HUDEP-2 (cell line): ENCODE results near the gene HYAL1.
"Not testable (repeated sequence)": the region's sequence is repeated elsewhere in the genome, so short reads cannot be mapped to it uniquely, and the experiment has no call there.

Experiments used
- DNase-seq, 76 experiments: peaks; one replicate each; lab custom pipeline; 2025; ENCODE audit not compliant: unreplicated experiment in 76 of 76; lab: John Stamatoyannopoulos, UW

HYAL1 gene

DNA sequence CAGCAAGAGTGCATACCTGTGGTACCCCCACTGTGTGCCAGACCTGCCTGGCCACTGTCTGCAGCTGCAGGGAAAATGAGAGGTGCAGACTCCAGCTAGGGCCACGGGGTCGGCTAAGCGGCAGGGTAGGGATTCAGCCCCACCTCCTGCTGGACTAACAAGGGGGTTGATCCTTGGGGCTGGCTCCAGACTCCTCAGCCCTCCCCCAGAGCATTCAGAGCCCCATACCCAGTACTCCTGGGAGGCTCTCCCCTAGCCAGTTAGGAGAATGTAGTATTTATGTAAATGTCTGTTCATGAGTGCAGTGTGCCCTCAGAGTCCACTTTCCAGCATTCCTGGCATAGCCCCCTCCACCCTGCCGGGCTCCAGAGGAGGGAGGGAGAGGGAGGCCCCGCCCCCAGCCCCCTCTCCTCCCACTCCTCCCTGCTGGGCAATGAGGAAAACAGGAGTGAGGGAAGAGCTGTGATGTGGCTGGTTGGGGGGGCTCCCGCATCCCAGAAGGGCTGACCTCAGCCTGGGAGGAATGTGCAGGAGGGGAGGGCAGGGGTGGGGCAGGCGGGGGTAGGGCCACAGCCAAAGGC, 38.9 kb downstream of the HYAL1 start:
- no peak for DNase-seq

DNA sequence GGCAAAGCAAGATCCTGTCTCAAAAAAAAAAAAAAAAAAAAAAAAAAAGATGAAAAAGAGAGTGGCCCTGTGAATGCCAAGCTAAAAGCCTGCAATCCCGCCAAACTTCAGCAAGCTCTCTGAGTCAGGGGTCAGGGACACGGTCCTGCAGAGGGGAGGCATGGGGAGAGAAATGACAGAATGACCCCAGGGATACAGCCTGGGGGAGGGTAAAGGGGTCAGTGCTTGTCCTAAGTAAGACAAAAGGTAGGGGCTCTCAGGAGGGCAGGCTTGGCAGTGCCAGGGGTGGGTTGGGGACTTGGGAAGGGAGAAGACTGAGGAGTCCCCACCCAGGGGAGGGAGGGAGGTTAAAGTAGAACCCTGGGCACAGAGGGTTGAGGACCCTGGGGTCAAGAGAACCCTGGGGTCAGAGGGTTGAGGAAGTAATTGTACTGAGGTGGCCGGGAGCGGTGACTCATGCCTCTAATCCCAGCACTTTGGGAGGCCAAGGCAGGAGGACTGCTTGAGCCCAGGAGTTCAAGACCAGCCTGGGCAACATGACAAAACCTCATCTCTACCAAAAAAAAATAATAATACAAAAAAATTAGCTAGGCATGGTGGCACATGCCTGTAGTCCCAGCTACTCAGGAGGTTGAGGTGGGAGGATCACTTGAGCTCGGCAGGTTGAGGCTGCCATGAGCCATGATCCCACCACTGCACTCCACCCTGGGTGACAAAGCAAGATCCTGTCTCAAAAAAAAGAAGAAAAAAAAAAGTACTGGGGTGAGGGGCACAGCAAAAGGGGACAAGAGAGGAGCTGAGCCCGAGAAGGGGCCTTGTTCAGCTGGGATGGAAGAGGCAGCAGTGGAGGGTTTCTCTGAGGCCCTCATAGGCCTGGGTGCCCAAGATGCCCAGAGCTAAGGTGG, 39.6 kb downstream of the HYAL1 start:
- no peak for DNase-seq

DNA sequence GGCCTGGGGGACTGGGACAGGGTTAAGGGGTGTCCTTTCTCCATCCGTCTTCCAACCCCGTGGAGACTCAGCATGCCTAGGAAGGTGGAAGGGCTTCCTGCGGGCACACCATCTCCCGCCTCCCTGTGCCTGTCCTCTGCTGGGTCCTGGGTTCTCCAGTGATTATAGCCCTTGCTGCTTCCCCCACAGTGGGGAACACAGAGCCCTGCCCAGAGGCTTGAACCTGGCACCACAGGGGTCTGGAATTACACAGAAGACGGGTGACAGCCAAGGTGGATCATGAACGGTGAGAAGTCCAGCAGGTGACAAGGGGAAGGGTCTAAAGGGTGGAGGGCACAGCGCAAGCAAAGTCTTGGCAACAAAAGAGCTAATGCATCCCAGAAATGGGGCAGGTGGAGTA, 40.6 kb downstream of the HYAL1 start:
- DNase-seq: no peak

DNA sequence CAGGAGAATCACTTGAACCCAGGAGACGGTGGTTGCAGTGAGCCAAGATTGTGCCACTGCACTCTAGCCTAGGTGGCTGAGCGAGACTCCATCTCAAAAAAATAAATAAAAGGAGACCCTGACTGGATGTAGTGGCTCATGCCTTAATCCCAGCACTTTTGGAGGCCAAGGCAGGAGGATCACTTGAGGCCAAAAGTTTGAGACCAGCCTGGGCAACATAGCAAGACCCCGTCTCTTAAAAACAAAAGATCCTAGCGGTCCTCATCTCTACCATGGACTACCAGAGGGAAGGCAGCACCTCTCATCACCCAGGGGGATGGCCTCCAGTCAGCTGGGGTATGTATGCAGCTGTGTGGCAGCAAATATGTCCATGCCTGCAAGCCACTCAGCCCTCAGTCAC, 41.2 kb downstream of the HYAL1 start:
- DNase-seq: not testable (repeated sequence)

DNA sequence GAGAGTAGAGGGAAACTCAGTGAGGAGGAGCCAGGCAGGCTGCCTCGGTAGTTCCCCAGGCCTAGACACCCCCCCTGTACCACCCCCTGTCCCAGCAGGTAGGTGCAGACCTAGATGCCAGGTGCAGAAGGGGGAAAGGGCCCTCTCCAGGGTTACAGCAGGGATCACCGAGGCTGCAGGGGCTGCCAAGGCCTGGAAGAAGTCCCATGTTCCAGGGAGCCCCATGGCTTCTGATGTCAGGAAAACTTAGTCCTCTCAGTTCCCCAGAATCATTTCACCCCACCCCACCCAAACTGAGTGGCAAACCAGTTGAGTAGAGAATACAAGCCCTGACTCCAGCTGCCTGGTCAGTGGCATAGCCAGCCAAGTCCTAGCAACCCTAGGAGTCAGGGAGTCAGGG, 41.9 kb downstream of the HYAL1 start:
- DNase-seq: no peak

DNA sequence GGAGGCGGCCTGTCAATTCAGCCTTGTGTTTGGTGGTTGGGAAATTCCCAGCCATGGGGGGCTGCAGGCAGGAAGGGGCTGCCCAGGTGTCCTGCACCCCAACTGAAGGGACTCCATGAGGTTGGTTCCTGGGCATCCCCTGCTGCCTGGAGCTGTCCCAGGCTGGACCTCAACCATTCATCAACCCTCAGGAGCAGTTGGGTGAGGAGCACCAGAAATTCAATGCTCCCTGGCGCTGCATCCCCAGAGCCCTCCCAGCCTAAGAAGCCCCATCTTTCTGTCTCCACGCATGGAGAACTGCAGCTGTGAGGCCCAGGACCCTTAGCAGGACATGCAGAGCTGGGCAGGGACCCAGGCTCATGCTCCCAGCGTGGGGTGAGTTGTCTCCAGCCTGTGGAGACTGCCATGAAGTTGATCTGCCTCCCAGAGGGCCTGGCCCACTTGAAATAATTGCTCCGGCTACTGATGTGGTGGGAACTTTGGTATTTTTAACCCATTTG, 42.4 kb downstream of the HYAL1 start:
- no peak for DNase-seq

DNA sequence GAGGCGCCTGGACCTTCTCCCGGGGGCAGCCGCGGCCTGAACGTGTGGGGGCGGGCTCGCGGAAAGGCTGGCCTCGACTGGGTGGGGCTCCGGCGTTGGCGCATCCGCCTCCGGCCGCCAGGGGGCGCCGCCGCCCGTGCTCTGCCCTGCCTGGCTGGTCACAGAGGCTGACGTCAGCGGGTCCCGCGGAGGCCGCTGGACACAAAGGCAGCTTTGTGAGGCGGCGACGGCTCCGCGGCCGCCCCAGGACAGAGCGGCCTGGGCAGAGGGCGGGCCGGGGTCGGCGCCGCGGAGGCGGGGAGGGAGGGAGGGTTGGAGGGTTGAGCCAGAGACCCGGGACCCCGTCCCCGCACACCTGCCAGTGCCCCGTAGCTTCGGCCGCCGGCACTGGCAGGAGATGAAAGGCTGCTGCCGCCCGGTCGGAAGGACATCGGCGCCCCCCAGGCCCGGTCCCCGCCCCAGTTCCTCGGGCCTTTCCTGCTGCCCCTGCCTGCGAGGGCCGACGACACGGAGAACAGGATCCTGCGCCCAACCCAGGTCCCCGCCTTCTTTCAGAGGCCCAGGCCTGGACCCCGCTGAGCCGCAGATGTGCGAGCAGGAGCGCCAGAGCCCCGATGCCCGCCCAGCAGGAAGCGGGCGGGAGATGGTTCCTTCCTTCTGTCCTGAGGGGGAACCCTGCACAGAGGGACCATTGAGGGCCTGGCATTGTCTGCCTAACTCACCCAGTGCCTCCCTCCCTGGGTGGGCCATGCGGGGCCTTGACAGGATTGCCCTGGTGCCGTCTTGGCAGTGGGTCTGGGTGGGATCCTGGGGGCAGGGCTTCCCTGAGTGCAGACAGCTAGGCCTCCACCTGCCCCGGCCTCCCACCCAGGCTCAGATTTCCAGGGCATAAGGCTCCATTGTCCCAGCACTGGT, 43.1 kb downstream of the HYAL1 start:
- peak in 73 of 76 experiments; percentile 14 to 89 (median 72) for DNase-seq

DNA sequence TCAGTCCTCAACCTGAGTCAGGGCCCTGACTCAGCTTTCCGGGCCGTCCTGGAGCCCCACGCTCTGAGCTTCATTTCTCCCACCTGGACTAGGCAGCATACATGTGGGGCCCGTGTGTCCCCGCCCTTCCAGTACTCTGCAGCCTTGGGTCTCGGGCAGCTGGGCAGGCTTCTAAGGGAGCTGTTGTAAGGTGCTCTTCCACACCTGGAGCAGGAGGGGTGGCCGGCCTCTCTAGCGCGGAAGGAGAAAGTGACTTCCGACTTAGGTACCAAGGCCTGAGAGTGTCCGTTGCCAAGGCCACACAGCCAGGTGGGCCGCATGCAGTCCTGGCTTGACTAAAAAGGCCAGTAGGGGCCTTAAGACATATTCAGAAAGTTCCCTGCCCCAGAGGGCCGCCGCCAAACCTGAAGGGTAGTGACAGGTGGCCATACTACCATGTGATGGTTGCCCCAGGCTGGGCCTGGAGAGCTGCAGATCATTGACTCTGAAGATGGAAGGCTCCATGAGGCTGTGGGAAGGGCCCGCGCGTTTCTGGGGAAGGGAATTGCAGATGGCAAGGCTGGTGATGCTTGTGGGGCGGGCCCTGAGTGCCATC, 43.8 kb downstream of the HYAL1 start:
- DNase-seq: no peak

DNA sequence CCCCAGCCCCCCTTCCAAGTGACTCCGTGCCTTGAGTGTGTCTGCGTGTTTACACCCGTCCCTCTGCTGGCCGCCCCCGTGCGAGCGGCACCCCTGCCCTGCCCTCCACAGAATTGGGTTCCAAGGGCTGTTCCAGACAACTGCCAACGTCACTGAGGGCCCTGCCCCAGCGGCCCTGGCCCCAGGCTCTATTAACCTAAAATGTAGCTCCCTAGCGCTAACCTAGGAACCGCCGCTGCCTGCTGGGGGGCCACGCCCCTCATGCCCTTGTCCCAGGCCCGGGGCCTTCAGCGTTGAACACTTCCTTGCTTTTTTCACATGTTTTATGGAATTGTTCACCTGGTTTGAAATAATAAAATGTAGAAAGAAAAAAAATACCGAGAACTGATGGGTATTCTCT, 44.4 kb downstream of the HYAL1 start:
- DNase-seq: no peak

DNA sequence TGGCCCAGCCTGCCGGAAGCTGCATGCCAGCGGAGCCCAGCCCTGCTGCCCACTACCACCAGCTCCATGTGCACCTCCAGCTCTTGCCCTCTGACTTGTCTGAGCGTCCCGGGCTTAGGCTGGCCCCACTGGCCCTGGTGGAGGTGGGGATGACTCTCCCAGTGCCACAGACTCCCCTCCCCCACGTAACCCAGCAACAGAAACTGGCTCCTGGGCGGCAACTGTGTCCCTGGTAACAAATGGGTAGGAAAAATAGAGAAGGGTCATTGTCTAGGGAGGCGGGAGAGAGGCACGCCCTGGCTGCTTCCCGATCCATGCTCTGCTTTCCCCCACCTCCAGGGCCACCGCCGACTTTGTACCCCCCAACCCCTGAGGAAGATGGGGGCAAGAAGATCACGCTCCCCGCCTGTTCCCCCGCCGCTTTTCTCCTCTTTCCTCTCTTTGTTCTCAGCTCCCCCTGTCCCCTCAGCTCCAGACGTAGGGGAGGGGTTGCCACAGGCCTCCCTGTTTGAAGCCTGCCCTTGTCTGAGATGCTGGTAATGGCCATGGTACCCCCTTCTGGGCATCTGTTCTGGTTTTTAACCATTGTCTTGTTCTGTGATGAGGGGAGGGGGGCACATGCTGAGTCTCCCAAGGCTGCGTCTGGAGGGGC, 45.2 kb downstream of the HYAL1 start:
- DNase-seq: no peak

DNA sequence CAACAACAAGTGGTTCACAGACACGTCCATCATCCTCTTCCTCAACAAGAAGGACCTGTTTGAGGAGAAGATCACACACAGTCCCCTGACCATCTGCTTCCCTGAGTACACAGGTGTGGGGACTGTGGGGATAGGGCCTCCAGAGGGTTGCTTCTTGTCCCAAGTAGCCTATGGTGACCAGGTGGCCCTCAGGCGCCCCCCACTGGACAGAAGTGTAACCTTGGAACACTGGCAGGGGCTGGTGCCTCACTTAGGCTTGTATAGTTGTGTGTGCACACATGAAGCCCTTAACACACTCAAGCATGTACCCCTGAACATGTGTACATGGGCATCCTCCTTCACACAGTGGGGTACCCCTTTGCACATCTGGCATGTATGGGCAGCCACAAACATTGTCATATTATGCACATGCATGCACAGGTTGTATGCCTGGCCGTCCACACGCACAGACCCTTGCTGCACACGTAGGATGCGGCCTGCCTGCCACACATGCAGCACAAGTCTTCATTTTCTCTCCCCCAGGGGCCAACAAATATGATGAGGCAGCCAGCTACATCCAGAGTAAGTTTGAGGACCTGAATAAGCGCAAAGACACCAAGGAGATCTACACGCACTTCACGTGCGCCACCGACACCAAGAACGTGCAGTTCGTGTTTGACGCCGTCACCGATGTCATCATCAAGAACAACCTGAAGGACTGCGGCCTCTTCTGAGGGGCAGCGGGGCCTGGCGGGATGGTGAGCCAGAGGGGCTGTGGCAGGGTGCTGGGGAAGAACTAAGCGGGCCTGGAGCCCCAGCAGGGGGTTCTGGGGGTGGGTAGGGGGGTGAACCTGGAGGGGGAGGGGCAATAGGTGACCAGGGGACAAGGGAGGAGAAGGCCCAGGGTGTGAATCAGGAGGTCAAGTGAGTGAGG, 46.1 kb downstream of the HYAL1 start:
- DNase-seq: peak in 44 of 76 experiments; percentile 4 to 65 (median 32)

DNA sequence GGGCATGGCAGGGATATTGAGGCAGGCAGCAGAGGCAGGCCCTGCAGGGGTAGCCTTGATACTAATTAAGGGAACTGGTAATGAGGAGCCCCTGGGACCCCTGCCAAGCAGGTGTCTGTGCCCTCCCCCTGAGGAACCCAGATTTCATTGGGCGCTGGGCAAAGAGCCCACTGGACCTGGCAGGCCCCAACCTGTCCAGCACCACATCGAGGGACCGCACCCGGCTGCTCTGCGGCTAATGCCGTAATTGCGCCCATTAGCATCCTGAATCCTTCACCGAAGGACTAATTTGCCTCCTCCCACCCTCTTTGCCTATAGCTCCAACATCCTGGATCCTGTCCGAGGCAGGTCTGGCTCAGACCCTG, 48.1 kb downstream of the HYAL1 start:
- no peak for DNase-seq

DNA sequence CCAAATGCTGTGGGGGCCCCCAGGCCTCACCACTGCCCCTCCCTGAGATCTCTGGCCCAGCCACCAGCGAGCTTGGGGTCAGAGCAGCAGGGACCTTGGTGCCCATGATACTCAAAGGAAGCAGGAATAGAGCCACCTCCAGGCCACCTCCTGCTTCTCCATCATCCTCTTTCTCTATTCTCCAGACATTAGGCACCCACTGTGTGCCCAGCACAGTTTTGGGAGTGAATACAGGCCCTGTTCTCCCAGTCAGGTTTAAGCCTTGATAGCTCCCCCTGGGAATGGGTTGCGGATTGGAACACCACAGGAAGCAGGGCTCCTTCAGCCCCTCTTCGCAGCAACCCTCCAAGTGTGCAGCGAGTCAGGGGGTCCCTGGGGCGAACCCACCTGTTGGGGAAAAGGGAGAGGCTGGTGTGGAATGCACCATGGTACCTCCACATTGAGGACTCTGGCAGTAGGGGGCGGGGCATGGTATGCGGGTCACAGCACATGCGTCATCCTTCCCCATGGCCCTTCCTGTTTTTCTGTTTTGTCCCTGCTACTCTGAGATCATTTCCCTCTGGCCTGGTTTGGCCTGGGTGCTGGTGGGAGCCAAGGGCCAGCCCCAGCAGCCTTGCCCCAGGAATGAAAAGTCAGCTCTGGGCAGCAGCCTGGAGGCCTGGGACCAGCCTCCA, 48.7 kb downstream of the HYAL1 start:
- no peak for DNase-seq

DNA sequence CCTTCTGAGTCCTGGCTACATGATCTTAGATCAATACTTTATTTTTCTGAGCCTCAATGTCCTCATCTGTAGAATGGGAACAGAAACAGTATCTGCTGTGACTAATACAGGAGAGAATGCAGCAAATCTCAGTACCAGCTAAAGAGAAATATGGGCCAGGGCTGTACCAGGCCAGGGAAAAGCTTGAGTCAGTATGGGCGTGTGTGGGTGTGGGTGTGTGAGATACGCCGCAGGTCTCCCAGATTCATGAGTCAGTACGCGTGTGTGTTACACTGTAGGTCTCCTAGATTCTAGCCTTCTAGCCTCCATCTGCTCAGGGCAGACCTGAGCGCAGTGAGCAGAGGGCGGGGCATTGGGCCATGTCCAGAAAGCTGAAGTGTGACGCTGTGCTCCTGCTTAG, 52.2 kb downstream of the HYAL1 start:
- DNase-seq: peak in 70 of 76 experiments; percentile 31 to 92 (median 66)

DNA sequence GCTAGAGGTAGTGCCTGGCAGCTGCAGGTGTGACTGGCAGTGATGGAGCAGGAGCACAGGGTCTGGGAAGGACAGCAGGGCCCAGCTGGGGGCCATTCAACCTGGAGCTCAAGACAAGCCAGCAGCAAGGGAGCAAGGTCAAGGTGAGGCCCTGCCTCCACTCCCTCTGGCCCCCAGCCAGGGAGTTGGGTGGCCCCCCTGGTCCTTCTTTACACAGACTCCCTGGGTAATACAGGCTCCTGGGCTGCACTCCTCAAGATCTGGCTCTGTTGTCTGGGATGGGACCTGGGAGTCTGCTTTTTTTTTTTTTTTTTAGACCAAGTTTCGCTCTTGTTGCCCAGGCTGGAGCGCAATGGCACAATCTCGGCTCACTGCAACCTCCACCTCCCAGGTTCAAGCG, 52.9 kb downstream of the HYAL1 start:
- no peak for DNase-seq
